Colonic mucosa (tissue), 4 donors: Measurements from ENCODE around the gene ACY1. TPM values are rescaled to one million over a fixed set of nuclear protein-coding genes. Genes with fewer than 3 reads are reported as not detected.

Experiments
- DNase-seq: peaks from one replicate; pipeline ENCODE4 v3.0.0-alpha.2; 2020
- H3K27ac ChIP-seq: fragments of 200-600 bp; one replicate; pipeline ENCODE4 v1.8.0; 2021
- H3K27me3 ChIP-seq: fragments of 200-600 bp; one replicate; pipeline ENCODE4 v1.8.0; 2021
- H3K36me3 ChIP-seq: fragments of 200-600 bp; one replicate; pipeline ENCODE4 v1.8.0; 2021
- H3K4me1 ChIP-seq: fragments of 200-600 bp; one replicate; pipeline ENCODE4 v1.8.0; 2021; ENCODE audit warnings: mild to moderate bottlenecking
- H3K4me3 ChIP-seq: fragments of 200-600 bp; one replicate; pipeline ENCODE4 v1.8.0; 2021
- H3K9ac ChIP-seq, 2 donors: one replicate each; pipeline ENCODE4 v1.7.0; 2013; ENCODE audit warnings: control low read depth in 2 of 2, low read depth in 2 of 2, low read length in 2 of 2
- H3K9me3 ChIP-seq: fragments of 200-600 bp; one replicate; pipeline ENCODE4 v1.8.0; 2021
- CTCF ChIP-seq: fragments of 200-600 bp; IDR thresholded peaks from one replicate; pipeline ENCODE4 v1.8.0; 2022; ENCODE audit warnings: antibody characterized with exemption, mild to moderate bottlenecking
- intact Hi-C: fragments of 100-400 bp; cut with DNase I; formaldehyde crosslinking; loops from one replicate; pipeline ENCODE4 v1.14.1; 2022
- total RNA-seq, 2 donors: library from RNA; stranded (reverse); fragmentation: NEBNext Ultra II Directional in 1 of 2; extraction: Animal tissue kit (Norgen Biotek cat#: 25700) in 1 of 2; gene quantifications; one replicate each; pipeline ENCODE4 v1.2.1, GENCODE V29; 2021
- donor health status: healthy.
- donor health status: DM: no; HTN: no; CAD: no.
- donor health status: DM: no; HTN: no; CAD: no.

Gene ACY1
- total RNA-seq, 2 donors from 2014 or later: 137 to 153 TPM

GRCh38 chr3:51997935-51998596, 14.7 kb downstream of the ACY1 start:
- no peak for DNase-seq
- H3K9me3 ChIP-seq: no peaks in the 10 kb centered on the region
- no peak for TF ChIP-seq CTCF
- H3K9ac ChIP-seq: no peak overlapping the region
- no peaks in the 10 kb centered on the region for H3K27me3 ChIP-seq
- intact Hi-C loops: no loop called here
- peaks cover 9% of the 10 kb centered on the region for H3K36me3 ChIP-seq
- peaks cover 6% of the 10 kb centered on the region for H3K4me1 ChIP-seq
- H3K27ac ChIP-seq: no peak overlapping the region
- no peak overlapping the region for H3K4me3 ChIP-seq

GRCh38 chr3:51998774-51999173, 15.4 kb downstream of the ACY1 start:
- no peak overlapping the region for H3K9ac ChIP-seq
- no peak overlapping the region for H3K4me3 ChIP-seq
- H3K4me1 ChIP-seq: peaks cover 6% of the 10 kb centered on the region
- no peaks in the 10 kb centered on the region for H3K27me3 ChIP-seq
- H3K27ac ChIP-seq: no peak overlapping the region
- intact Hi-C loops: no loop called here
- H3K36me3 ChIP-seq: peaks cover 8% of the 10 kb centered on the region
- TF ChIP-seq CTCF: no peak
- no peaks in the 10 kb centered on the region for H3K9me3 ChIP-seq
- no peak for DNase-seq

GRCh38 chr3:51999846-52000245, 16.5 kb downstream of the ACY1 start:
- Histone ChIP-seq H3K4me1 (peaks cover 2% of the 10 kb centered on the region), H3K36me3 (no peaks in the 10 kb centered on the region), H3K4me3 (no peak overlapping the region), H3K27ac (no peak overlapping the region), H3K9ac (no peak overlapping the region), H3K9me3 (no peaks in the 10 kb centered on the region), H3K27me3 (no peaks in the 10 kb centered on the region)
- intact Hi-C loops: loop anchor here (5.0 kb wide), 1 partner anchor 142 kb away; no protein-coding TSS in a partner anchor
- no peak for DNase-seq
- TF ChIP-seq CTCF: no peak

GRCh38 chr3:52001443-52001974, 18.2 kb downstream of the ACY1 start:
- Histone ChIP-seq H3K27ac (no peak overlapping the region), H3K9me3 (no peaks in the 10 kb centered on the region), H3K27me3 (no peaks in the 10 kb centered on the region), H3K9ac (peak overlapping the region in 1 of 2 donors; percentile 3), H3K36me3 (no peaks in the 10 kb centered on the region), H3K4me1 (no peaks in the 10 kb centered on the region), H3K4me3 (no peak overlapping the region)
- intact Hi-C loops: loop anchor here (1.0 to 5.0 kb wide), 2 partner anchors 121 to 141 kb away; no protein-coding TSS in a partner anchor
- peak; percentile 84 for TF ChIP-seq CTCF
- DNase-seq: peak; percentile 79

DNA sequence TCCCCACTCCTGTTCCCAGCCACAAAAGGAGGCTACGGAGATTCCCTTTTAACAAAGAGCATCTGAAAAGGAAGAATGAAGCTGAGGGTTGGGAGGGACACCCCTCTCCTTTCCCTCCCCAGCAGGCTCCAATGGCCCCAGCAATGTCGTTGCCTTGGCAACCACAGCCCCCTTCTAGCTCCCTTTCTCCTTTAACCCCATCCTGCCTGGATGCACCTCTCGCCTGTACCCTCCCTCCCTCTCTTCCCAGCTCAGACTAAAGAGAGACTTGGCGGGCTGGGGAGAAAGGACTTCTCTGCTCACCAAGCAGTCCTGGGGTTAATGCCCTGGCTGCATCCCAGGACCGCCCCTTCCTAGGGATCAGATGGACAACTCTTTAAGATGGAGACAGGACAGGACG, 19.4 kb downstream of the ACY1 start:
- Histone ChIP-seq H3K9ac (no peak overlapping the region), H3K27ac (no peak overlapping the region), H3K36me3 (no peaks in the 10 kb centered on the region), H3K4me1 (no peaks in the 10 kb centered on the region), H3K4me3 (no peak overlapping the region), H3K27me3 (no peaks in the 10 kb centered on the region), H3K9me3 (no peaks in the 10 kb centered on the region)
- intact Hi-C loops: loop anchor here (5.0 kb wide), 1 partner anchor 140 kb away; no protein-coding TSS in a partner anchor
- no peak for TF ChIP-seq CTCF
- no peak for DNase-seq
